Stimulated activated effector memory CD8-positive, alpha-beta T cell treated with anti-CD3 and anti-CD28 coated beads, Interleukin-12 subunit alpha, Interleukin-12 subunit beta, amount 100 ng/mL, for 72 hours (primary cell): ENCODE results near the gene DUSP14.
A peak's percentile ranks its signal among the peaks of the same experiment; 100 is the strongest.
"Not testable (repeated sequence)": the region's sequence is repeated elsewhere in the genome, so short reads cannot be mapped to it uniquely, and the experiment has no call there.

Experiments used
- ATAC-seq: fragments of 150-1000 bp; cut with Tn5 transposase; 2 replicates; pipeline ENCODE4 v1.10.0; 2021
- DNase-seq, 2 donors: peaks; one replicate each; pipeline ENCODE4 v3.0.0; 2021 to 2022; ENCODE audit warnings: low spot score in 2 of 2
- H3K27ac Mint-ChIP-seq: one replicate; pipeline ENCODE4 v1.8.0; 2022; ENCODE audit warnings: mild to moderate bottlenecking, mixed read lengths
- H3K36me3 Mint-ChIP-seq: one replicate; pipeline ENCODE4 v1.8.0; 2022; ENCODE audit warnings: mild to moderate bottlenecking, mixed read lengths
- H3K4me1 Mint-ChIP-seq: one replicate; pipeline ENCODE4 v1.8.0; 2022; ENCODE audit warnings: mixed read lengths
- H3K4me3 Mint-ChIP-seq: one replicate; pipeline ENCODE4 v1.8.0; 2022; ENCODE audit warnings: mild to moderate bottlenecking, mixed read lengths
- H3K9me3 Mint-ChIP-seq: one replicate; pipeline ENCODE4 v1.8.0; 2022; ENCODE audit warnings: mixed read lengths

Gene DUSP14

GRCh38 chr17:37489197-37490001, at the start of gene DUSP14:
Gene DUSP14, plus strand, starts transcription at chr17:37489891. Its CDS starts 22,382 bp downstream, at chr17:37512273.
- peak within 1 kb of the TSS; percentile 94 for H3K27ac Mint-ChIP-seq
- H3K36me3 Mint-ChIP-seq: no peaks in the 10 kb centered on the region
- H3K9me3 Mint-ChIP-seq: no peaks in the 10 kb centered on the region
- H3K4me3 Mint-ChIP-seq: peak within 1 kb of the TSS; percentile 91
- peak; percentile 86 for ATAC-seq
- peak; percentile 72 to 87 for DNase-seq
- peaks cover 33% of the 10 kb centered on the region for H3K4me1 Mint-ChIP-seq

- Mint-ChIP-seq H3K4me3 (no peak overlapping the region), H3K4me1 (no peaks in the 10 kb centered on the region), H3K27ac (peak overlapping the region; percentile 10), H3K9me3 (no peaks in the 10 kb centered on the region), H3K36me3 (peaks cover 98% of the 10 kb centered on the region)
- no peak for ATAC-seq
- DNase-seq: no peak
Observed at GRCh38 chr17:37440424-37440823, 49.3 kb upstream of the DUSP14 start.

- not testable (repeated sequence) for ATAC-seq, H3K4me3 Mint-ChIP-seq, H3K27ac Mint-ChIP-seq, H3K4me1 Mint-ChIP-seq, DNase-seq, H3K9me3 Mint-ChIP-seq
- peaks cover 98% of the 10 kb centered on the region for H3K36me3 Mint-ChIP-seq
Observed at GRCh38 chr17:37441369-37442014, 48.2 kb upstream of the DUSP14 start.

DNA sequence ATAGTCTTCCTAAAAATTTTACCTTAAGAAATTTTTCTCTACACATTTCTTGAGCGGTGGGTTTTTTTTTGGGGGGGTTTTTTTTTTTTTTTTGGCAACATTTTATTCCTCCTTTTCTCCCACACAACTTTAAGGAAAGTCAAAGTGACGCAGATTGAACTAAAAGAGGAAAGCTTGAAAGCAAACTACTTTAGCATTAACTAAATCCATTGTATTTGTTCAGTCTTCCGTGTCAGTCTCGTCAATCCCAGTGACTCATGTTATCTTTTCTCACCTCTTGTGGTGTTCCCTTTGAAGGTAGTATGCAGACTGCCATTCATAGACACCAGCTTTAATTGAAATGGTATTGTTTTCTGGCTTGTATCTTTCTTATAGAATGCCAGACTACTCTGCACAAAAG, 43.7 kb upstream of the DUSP14 start:
- H3K4me1 Mint-ChIP-seq: peaks cover 6% of the 10 kb centered on the region
- H3K9me3 Mint-ChIP-seq: no peaks in the 10 kb centered on the region
- no peak overlapping the region for H3K27ac Mint-ChIP-seq
- H3K36me3 Mint-ChIP-seq: peaks cover 97% of the 10 kb centered on the region
- no peak overlapping the region for H3K4me3 Mint-ChIP-seq
- no peak for DNase-seq
- ATAC-seq: no peak

DNA sequence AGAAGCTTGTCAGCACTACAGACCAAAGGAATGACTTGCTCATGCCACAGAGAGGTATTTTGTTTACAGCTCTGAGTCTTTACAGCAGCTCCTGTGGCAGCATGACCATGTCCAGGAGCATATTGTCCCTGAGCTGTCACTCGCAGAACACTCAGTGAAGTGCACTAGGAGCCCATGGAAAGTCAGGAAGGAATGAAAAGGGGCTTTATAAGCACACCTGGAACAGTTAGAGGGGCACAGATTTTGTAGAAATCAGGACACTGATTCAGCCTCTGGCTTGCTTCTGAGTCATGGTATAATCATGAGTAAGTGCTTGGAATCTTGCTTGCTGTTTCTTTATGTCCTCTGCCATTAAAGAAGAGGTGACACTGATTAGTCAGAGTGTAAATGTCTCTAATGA, 42.0 kb upstream of the DUSP14 start:
- H3K4me3 Mint-ChIP-seq: no peak overlapping the region
- peak overlapping the region; percentile 21 for H3K27ac Mint-ChIP-seq
- H3K4me1 Mint-ChIP-seq: peaks cover 6% of the 10 kb centered on the region
- ATAC-seq (peak; percentile 90), DNase-seq (no peak)
- H3K9me3 Mint-ChIP-seq: no peaks in the 10 kb centered on the region
- peaks cover 95% of the 10 kb centered on the region for H3K36me3 Mint-ChIP-seq

DNA sequence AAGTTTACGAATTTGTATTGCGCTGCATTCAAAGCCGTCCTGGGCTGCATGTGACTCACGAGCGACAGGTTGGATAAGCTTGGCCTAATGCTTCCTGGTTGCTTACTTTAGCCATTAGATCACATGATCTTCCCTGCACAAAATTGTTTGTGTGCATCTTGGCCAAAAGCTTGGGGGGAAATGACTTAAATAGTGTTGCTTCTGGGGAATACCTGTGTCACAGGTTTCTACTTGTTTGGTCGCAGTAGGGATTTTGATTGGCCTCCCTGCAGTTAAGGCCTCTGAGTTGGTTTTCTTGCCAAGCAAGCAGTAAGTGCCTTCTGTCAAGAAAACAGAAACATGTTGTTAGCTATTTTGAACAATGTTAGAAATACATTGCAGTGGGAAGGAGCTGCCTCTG, 39.6 kb upstream of the DUSP14 start:
- H3K4me1 Mint-ChIP-seq: peaks cover 6% of the 10 kb centered on the region
- H3K36me3 Mint-ChIP-seq: peaks cover 83% of the 10 kb centered on the region
- H3K9me3 Mint-ChIP-seq: no peaks in the 10 kb centered on the region
- no peak overlapping the region for H3K4me3 Mint-ChIP-seq
- DNase-seq (no peak), ATAC-seq (no peak)
- no peak overlapping the region for H3K27ac Mint-ChIP-seq

DNA sequence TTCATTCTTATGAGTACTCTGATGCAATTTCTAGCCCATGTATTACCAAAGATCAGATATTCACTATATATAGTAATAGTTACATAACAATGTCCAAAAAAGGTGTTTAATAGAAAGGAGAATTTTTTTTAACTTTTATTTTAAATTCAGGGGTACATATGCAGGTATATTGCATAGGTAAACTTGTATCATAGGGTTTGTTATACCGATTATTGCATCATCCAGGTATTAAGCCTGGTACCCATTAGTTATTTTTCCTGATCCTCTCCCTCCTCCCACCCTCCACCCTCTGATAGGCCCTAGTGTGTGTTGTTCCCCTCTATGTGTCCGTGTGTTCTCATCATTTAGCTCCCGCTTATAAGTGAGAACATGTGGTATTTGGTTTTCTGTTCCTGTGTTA, 31.9 kb upstream of the DUSP14 start:
- H3K4me1 Mint-ChIP-seq, H3K4me3 Mint-ChIP-seq, H3K27ac Mint-ChIP-seq, H3K9me3 Mint-ChIP-seq, ATAC-seq, DNase-seq: not testable (repeated sequence)
- H3K36me3 Mint-ChIP-seq: peaks cover 66% of the 10 kb centered on the region

GRCh38 chr17:37458805-37459204, 30.9 kb upstream of the DUSP14 start:
- H3K4me3 Mint-ChIP-seq: no peak overlapping the region
- no peak for ATAC-seq
- peaks cover 4% of the 10 kb centered on the region for H3K4me1 Mint-ChIP-seq
- no peak overlapping the region for H3K27ac Mint-ChIP-seq
- H3K36me3 Mint-ChIP-seq: peaks cover 66% of the 10 kb centered on the region
- H3K9me3 Mint-ChIP-seq: no peaks in the 10 kb centered on the region
- DNase-seq: no peak

DNA sequence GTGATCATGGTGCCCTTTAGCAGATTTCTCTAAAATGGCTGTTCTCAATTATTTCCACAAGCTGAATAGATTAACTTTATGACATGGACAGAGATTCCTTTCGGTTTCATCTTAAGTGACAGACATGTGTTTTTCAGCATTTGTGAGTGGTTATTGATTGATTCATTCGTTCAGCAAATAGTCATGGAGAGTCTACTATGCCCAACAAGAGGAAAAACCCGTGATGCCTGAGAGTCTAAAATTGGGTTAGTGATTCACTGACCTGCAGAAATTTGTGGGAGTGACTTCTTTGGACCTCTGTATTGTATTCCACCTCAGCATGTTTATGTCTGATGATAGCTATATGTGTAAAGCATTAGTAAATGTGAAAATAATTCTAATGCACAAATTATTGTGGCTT, 28.0 kb upstream of the DUSP14 start:
- Mint-ChIP-seq H3K4me1 (peaks cover 4% of the 10 kb centered on the region), H3K9me3 (no peaks in the 10 kb centered on the region), H3K27ac (peak overlapping the region; percentile 43), H3K36me3 (peaks cover 84% of the 10 kb centered on the region), H3K4me3 (no peak overlapping the region)
- DNase-seq (no peak), ATAC-seq (peak; percentile 74)

DNA sequence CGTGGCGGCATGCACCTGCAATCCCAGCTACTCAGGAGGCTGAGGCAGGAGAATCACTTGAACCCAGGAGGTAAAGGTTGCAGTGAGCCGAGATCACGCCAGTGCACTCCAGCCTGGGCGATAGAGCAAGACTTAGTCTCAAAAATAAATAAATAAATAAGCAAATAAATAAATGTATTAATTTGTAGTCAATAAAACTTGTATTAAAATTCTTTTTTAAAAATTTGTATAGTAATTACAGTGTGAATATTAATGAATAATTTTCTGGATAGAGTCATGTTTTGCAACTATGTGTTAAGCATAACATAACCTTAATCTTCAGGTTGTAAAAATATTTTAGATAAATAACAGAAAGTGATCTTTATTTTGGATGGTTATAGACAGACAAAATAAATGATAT, 27.2 kb upstream of the DUSP14 start:
- ATAC-seq (no peak), DNase-seq (no peak)
- Mint-ChIP-seq H3K36me3 (peaks cover 90% of the 10 kb centered on the region), H3K4me1 (peaks cover 4% of the 10 kb centered on the region), H3K9me3 (no peaks in the 10 kb centered on the region), H3K27ac (no peak overlapping the region), H3K4me3 (no peak overlapping the region)

DNA sequence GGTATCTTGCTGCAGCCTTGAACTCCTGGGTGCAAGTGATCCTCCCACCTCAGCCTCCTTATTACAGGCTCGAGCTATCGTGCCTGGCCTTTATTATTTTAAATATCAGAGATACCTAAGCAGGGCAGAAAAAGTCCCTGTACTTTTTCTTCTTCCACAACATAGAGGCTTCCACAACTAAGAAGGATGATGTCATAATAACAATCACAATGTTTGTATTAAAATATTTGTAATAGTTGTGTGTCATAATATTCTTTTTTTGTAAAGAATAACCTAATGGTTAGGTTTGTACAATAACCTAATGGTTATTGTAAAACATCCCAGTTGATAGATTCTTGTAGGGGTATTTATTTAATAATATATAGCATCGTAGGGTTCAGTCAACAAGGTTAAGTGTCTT, 26.7 kb upstream of the DUSP14 start:
- Mint-ChIP-seq H3K4me3 (no peak overlapping the region), H3K4me1 (peaks cover 4% of the 10 kb centered on the region), H3K27ac (no peak overlapping the region), H3K36me3 (peaks cover 90% of the 10 kb centered on the region), H3K9me3 (no peaks in the 10 kb centered on the region)
- no peak for ATAC-seq
- no peak for DNase-seq

DNA sequence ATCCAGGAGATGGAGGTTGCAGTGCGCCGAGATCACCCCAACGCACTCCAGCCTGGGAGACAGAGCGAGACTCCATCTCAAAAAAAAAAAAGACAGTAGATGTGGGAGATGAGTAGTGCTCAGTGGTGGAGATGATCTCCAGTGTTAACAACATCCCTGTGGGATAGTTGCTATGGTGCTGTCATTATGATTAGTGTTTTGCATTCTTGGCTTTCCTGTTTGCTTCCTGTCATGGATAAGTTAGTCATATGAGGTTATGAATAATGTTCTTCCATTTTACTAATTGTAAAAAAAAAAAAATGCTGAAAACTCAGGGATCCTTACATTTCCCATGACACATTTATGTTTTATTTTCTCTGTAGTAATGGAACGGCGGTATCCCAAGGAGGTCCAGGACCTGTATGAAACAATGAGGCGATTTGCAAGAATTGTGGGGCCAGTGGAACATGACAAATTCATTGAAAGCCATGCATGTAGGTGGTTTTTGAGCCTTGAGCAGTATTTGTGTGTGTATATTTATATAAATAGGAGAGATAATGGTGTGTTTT, 24.5 kb upstream of the DUSP14 start:
- Mint-ChIP-seq H3K4me3 (no peak overlapping the region), H3K27ac (peak overlapping the region; percentile 54), H3K9me3 (no peaks in the 10 kb centered on the region), H3K36me3 (peaks cover 95% of the 10 kb centered on the region), H3K4me1 (peaks cover 4% of the 10 kb centered on the region)
- DNase-seq: no peak
- ATAC-seq: peak; percentile 39

- DNase-seq: no peak
- no peak for ATAC-seq
- peak overlapping the region; percentile 69 for H3K27ac Mint-ChIP-seq
- H3K9me3 Mint-ChIP-seq: no peaks in the 10 kb centered on the region
- peaks cover 96% of the 10 kb centered on the region for H3K36me3 Mint-ChIP-seq
- peaks cover 3% of the 10 kb centered on the region for H3K4me1 Mint-ChIP-seq
- H3K4me3 Mint-ChIP-seq: no peak overlapping the region
Observed at GRCh38 chr17:37466471-37466870, 23.2 kb upstream of the DUSP14 start.

DNA sequence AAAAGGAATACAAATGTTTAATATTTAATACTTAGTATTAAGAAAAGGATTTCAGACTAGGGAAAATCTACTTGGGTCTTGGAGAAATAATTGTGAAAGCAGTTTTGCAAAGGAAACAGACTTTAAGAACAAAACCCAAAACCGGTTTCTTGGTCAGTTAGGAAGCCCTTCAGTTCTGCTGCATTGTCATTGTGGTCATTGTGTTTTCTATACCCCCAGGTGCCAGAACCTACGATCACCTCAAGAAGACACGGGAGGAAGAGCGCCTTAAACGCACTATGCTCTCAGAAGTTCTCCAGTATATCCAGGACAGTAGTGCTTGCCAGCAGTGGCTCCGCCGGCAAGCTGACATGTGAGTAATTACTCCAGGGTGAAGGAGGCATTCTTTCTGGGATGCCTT, 19.5 kb upstream of the DUSP14 start:
- DNase-seq (no peak), ATAC-seq (no peak)
- Mint-ChIP-seq H3K4me3 (no peak overlapping the region), H3K36me3 (peaks cover 100% of the 10 kb centered on the region), H3K27ac (no peak overlapping the region), H3K4me1 (no peaks in the 10 kb centered on the region), H3K9me3 (no peaks in the 10 kb centered on the region)

DNA sequence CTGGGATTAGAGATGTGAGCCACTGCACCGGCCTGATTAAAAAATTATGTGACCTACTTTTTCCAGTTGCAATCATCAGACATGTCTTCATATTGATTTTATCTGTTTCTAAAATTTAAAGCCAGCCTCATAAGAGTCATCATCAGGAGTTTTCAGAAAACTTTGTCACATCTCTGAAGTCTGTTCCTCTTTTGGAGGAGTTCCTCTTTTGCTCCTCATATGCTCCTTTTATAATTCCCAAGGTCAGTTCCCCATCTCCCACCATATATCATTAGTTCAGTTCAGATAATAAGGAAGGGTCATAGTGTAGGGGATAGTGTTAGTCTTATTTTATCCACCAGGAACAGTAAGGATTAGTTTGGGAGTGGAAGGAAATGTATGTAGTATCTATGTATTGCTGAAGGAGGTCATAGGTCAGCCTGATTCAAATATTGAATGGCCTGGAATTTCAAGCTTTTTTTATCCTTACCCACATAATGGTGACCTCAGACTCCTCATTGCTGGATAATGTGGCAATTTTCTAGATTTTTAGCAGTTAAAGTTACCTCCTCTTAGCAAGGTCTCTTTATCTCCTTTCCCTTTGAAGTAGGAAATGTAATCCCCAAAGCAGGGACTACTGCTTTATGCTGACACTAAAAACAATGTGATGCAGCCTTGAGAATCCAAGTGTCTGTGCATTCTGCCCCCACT, 13.8 kb upstream of the DUSP14 start:
- ATAC-seq (no peak), DNase-seq (no peak)
- H3K36me3 Mint-ChIP-seq: peaks cover 97% of the 10 kb centered on the region
- H3K4me3 Mint-ChIP-seq: no peak overlapping the region
- H3K27ac Mint-ChIP-seq: no peak overlapping the region
- no peaks in the 10 kb centered on the region for H3K4me1 Mint-ChIP-seq
- H3K9me3 Mint-ChIP-seq: no peaks in the 10 kb centered on the region
